GM20000 (cell line): ENCODE results near the gene COL27A1.

ENCODE experiments used
- DNase-seq: peaks from one replicate; pipeline ENCODE4 v3.0.0; 2012; ENCODE audit warnings: low spot score
- TF ChIP-seq, protein P1 (sequence below): IDR thresholded peaks from 2 replicates; pipeline ENCODE4 v1.5.1; 2012; ENCODE audit warnings: mild to moderate bottlenecking, control low read depth; ENCODE audit errors: extremely low read depth, missing control alignments

COL27A1 gene

DNA sequence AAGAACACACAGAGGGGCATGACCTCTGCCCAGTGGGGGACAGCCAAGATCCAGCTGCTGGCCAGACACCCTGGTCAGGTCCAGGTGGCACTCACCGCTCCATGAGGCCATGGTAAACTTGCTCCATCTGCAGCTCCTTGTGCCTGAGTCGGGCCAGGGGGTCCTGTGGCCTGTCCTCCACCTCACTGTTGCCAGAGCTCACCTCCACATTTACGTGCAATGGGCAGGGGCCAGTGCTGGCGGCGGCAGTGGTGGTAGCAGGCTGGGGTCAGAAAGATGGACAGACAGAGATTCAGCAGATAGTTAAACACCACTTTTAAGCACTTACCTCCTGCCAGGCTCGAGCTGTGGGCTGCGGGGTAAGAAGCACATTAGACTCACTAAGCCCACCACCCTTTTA lies 204.5 kb downstream of the COL27A1 start:
- TF ChIP-seq, protein P1, sequence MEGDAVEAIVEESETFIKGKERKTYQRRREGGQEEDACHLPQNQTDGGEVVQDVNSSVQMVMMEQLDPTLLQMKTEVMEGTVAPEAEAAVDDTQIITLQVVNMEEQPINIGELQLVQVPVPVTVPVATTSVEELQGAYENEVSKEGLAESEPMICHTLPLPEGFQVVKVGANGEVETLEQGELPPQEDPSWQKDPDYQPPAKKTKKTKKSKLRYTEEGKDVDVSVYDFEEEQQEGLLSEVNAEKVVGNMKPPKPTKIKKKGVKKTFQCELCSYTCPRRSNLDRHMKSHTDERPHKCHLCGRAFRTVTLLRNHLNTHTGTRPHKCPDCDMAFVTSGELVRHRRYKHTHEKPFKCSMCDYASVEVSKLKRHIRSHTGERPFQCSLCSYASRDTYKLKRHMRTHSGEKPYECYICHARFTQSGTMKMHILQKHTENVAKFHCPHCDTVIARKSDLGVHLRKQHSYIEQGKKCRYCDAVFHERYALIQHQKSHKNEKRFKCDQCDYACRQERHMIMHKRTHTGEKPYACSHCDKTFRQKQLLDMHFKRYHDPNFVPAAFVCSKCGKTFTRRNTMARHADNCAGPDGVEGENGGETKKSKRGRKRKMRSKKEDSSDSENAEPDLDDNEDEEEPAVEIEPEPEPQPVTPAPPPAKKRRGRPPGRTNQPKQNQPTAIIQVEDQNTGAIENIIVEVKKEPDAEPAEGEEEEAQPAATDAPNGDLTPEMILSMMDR, result no peak
- DNase-seq, result no peak

DNA sequence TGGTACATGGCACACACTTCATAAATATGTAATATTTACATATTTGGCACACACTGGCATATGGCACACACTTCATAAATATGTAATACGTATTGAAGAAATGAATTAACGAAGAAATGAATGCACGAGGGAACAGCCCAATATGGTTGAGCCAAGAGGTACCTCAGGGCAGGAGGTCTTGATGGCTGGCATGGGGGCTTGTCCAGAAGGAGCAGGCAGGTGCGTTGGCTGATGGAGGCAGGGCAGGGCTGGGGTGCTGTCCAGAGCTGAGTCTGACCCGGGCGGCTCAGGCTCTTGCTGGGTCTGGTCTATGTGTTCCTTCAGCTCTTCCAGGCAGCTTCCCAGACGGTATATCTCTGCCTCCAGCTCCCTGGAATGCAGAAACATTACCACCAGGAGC lies 206.2 kb downstream of the COL27A1 start:
- TF ChIP-seq, protein P1, result no peak
- DNase-seq, result no peak
